ENCODE results near the gene IQUB.
"Not testable (repeated sequence)": the region's sequence is repeated elsewhere in the genome, so short reads cannot be mapped to it uniquely, and the experiment has no call there.

IQUB gene

DNA sequence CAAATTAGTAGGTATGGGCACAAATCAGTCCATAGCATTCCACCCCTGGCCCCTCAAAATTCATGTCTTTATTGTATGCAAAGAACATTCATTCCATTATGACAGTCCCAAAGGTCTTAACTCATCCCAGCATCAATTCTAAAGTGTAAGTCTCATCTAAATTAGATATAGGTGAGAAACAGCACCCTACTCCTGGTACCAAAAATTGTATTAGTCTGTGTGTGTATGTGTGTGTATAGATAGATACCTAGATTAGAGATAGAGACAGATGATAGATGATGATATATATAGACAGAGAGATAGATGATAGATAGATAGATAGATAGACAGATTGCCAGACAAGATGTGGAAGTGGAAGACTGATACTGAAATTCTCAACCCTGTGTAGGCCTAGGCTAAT is 109.9 kb downstream of the IQUB start:
- in situ Hi-C loops (cut with MboI; ENCODE audit: low sequenced_read_pairs), result no loop called here

GRCh38 chr7:123423622-123424021 is 110.8 kb downstream of the IQUB start:
- in situ Hi-C loops (cut with MboI; ENCODE audit: low sequenced_read_pairs), result no loop called here

DNA sequence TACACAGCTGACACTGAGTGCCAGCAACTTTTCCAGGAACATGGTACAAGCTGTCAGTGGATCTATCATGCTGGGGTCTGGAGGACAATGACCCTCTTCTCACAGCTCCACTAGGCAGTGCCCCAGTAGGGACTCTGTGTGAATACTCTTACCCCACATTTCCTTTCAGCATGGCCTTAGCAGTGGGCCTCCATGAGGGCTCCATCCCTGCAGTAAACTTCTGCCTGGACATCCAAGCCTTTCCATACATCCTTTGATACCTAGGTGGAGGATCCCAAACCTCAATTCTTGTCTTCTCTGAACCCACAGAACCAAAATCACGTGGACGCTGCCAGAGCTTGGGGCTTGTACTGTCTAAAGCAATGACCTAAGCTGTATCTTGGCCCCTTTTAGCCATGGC is 116.8 kb downstream of the IQUB start:
- in situ Hi-C loops (cut with MboI; ENCODE audit: low sequenced_read_pairs), result no loop called here

DNA sequence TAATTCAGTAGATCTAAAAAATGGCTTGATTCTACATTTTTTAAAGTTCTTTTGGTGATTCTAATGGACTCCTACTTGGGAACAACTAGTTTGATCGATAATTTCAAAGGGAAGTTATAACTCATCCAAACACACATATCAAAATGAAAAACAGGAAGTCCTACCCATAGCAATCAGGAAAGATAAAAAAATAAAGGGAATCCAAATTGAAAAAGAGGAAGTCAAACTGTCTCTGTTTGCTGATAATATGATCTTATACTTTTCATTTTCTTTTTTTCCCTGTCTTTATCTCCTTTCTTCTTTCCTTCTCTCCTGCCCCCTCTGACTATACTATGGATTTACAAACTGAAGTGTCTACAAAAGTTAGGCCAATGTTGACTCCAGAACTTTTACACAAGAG is 118.8 kb downstream of the IQUB start:
- in situ Hi-C loops (cut with MboI; ENCODE audit: low sequenced_read_pairs), result no loop called here

GRCh38 chr7:123410273-123410904 is 124.0 kb downstream of the IQUB start:
- in situ Hi-C loops (cut with MboI; ENCODE audit: low sequenced_read_pairs), result no loop called here

DNA sequence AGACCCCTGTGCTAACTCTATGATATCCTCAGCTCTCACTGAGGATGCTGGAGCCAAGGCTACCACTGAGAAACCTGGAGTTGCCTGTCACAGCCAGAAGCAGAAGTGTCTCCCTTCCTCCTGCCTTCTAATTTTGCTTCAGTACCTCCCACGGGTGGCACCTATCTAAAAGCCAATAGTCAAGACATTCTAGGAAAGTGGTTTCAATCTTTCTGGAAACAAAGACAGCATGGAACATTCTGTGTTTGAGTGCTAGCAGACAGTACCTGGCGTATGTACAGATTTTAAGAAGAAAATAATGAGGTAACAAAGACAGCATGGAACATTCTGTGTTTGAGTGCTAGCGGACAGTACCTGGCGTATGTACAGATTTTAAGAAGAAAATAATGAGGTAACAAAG is 126.4 kb downstream of the IQUB start:
- in situ Hi-C loops (cut with MboI; ENCODE audit: low sequenced_read_pairs), result not testable (repeated sequence)

Measured in HL-60/S4 treated with retinoic acid at 250 ng/mL for 4 days and 3 days (cell line).